Neural progenitor cell (in vitro differentiated cells): ENCODE results near the gene PIP5K1B.

ENCODE experiments used
- EZH2 ChIP-seq: fragments of 200-600 bp; sonication (generic); IDR thresholded peaks from 2 replicates; pipeline ENCODE4 v1.6.1; 2017; ENCODE audit warnings: antibody characterized with exemption, mild to moderate bottlenecking, moderate library complexity
- TF ChIP-seq, protein P1 (sequence below): fragments of 200-600 bp; sonication (generic); IDR thresholded peaks from 2 replicates; pipeline ENCODE4 v1.5.1; 2017; ENCODE audit warnings: antibody characterized with exemption, mild to moderate bottlenecking

DNA sequence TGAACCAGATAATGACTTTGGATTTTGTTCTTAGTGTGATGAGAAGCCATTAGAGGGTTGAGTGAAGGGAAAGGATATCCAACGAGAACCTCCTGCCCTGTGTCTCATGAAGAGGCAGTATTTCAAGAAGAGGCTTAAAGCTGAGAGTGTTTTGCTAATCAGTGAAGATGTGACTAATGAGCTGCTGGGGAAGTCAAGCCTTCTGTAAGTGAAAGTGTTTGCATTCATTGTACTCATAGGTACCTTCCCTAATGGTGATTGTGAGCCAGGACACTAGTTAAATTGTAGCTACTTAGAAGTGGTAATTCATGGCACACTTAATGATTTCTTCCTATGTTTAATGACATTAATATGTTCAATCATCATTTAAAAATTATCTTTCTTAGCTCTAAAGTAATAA is 23.7 kb downstream of the PIP5K1B start:
- TF ChIP-seq, protein P1, sequence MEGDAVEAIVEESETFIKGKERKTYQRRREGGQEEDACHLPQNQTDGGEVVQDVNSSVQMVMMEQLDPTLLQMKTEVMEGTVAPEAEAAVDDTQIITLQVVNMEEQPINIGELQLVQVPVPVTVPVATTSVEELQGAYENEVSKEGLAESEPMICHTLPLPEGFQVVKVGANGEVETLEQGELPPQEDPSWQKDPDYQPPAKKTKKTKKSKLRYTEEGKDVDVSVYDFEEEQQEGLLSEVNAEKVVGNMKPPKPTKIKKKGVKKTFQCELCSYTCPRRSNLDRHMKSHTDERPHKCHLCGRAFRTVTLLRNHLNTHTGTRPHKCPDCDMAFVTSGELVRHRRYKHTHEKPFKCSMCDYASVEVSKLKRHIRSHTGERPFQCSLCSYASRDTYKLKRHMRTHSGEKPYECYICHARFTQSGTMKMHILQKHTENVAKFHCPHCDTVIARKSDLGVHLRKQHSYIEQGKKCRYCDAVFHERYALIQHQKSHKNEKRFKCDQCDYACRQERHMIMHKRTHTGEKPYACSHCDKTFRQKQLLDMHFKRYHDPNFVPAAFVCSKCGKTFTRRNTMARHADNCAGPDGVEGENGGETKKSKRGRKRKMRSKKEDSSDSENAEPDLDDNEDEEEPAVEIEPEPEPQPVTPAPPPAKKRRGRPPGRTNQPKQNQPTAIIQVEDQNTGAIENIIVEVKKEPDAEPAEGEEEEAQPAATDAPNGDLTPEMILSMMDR: no peak
- TF ChIP-seq EZH2: no peak
